Stimulated activated CD8-positive, alpha-beta memory T cell treated with anti-CD3 and anti-CD28 coated beads, Interleukin-4, amount 100 ng/mL, for 24 hours (primary cell): ENCODE data around the gene ZP3.
"Not testable (repeated sequence)": the region's sequence is repeated elsewhere in the genome, so short reads cannot be mapped to it uniquely, and the experiment has no call there.

Source experiments
- DNase-seq: peaks from one replicate; pipeline ENCODE4 v3.0.0-alpha.2; 2020; ENCODE audit warnings: low read depth

ZP3 gene

DNA sequence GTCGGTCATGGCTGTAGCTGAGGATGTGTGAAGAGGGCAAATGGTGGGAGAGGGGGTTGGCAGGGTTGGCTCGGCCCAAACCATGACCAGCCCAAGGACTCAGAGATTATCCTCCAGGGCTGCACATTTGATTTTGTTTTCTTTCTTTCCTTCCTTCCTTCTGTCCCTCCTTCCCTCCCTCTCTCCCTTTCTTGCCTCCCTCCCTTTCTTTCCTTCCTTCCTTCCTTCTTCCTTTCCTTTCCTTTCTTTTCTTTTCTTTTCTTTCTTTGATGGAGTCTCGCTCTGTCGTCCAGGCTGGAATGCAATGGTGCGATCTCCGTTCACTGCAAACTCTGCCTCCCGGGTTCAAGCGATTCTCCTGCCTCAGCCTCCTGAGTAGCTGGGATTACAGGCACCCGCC is 19.0 kb upstream of the ZP3 start:
- no peak for DNase-seq

DNA sequence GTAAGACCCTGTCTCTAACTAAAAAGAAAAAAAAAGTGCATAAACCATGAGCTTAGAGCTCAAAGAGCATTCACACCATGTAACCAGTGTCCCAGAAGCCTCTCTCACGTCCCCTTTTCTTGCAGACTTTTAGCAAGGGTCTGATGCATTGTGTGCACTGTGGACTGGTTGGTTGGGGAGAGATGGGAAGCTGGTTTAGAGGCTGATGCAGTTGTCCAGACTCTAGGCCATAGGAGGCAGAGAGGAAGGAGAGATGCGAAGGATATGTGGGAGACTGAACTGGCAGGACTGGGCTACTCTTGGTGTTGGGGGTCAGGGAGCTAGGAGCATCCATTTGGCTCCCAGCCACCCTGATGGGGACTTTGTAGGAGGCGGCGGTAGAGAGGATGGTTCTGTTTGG is 17.0 kb upstream of the ZP3 start:
- DNase-seq, result no peak

DNA sequence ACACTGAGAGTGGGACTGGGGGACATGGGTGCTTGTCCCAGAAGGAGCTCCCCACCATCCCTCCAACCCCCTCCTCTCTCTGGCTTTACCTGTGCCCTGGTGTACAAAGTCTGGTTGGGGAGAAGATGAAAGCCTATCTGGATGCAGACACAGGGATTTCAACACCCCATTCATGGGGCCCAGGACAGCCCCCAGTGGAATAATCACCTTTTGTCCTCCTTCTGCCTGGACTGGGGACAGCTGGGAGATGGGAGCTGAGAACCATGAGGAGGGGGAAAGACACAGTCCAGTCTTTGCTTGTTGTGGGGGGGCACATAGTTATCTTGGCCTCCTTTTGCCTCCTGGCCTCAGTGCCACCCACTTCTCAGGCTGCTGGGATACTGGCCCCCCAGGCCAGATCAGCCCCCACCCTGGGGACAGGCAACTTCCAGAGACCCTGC is 16.6 kb upstream of the ZP3 start:
- DNase-seq, result no peak

DNA sequence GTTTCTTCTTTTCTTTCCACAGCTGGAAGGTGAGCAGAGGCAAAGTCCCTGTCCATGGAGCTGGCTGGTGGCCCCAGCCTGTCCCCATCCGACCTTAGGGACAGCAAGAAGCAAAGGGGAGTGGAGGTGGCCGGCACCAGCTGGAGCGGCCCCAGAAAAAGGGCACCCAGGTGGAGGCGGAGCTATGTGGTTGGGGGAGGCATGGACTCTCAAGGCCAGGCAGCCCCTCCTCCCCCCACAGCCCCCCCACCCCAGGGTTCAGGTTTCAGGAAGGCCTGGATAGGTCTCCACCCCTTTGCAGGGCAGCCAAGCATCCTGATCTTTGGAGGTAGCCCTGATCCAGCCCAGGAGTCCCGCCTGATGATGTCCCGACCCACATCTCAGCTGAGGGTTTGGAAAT is 15.2 kb upstream of the ZP3 start, which contains the start of gene SSC4D:
SSC4D (minus strand) TSS at position 161 of the 400 bp plus-strand sequence. CDS start 5,258 bp downstream, outside the sequence.
- DNase-seq, result no peak

DNA sequence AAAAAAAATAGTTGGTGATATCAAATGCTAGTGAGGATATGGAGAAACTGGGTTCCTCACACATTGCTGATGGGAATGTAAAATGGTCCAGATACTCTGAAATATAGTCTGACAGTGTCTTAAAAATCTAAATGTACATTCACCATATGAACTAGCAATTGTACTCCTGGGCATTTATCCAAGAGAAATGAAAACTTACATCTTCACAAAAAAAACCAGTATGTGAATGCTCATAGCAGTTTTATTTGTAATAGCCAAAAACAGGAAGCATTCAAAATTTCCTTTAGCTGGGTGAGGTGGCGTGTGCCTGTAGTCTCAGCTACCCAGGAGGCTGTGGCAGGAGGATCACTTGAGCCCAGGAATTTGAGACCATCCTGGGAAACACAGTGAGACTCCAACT is 13.1 kb upstream of the ZP3 start:
- DNase-seq, result no peak

DNA sequence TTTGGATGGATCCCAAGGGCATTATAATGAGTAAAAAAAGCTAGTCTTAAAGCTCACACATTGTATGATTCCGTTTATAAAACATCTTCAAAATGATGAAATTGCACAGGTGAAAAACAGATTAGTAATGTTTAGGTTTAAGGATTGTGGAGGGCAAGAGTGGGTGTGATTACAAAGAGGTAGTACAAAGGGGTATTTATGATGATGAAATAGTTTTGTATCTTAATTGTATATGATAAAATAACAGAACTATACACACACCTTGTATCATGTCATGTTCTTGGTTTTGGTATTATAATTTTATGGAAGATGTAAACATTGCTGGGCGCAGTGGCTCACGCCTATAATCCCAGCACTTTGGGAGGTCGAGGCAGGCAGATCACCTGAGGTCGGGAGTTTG is 12.5 kb upstream of the ZP3 start:
- no peak for DNase-seq

DNA sequence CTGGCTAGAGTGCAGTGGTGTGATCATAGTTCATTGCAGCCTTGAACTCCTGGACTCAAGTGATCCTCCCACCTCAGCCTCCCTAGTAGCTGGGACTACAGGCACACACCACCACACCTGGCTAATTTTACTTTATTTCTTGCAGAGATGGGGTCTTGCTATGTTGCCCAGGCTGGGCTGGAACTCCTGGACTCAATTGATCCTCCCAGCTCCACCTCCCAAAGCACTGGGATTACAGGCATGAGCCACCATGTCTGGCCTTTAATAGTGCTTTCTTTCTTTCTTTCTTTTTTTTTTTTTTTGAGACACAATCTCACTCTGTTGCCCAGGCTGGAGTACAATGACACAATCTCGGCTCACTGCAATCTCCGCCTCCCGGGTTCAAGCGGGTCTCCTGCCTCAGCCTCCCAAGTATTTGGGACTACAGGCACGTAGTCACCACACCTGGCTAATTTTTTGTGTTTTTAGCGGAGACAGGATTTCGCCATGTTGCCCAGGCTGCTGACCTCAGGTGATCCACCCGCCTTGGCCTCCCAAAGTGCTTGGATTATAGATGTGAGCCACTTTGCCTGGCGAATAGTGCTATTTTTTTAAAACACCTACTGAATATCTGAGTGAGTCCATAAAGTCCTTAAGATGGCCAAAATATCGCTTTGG is 7.0 kb upstream of the ZP3 start:
- DNase-seq, result not testable (repeated sequence)

DNA sequence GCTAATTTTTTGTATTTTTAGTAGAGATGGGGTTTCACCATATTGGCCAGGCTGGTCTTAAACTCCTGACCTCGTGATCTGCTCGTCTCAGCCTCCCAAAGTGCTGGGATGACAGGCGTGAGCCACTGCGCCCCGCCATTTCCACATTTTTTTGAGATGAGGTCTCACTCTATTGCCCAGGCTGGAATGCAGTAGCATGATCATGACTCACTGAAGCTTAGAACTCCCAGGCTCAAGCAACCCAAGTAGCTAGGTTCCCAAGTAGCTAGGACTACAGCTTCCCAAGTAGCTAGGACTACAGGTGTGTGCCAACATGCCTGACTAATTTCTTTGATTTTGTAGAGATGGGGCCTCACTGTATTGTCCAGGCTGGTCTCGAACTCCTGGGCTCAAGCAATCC is 3.7 kb upstream of the ZP3 start:
- DNase-seq, result not testable (repeated sequence)

DNA sequence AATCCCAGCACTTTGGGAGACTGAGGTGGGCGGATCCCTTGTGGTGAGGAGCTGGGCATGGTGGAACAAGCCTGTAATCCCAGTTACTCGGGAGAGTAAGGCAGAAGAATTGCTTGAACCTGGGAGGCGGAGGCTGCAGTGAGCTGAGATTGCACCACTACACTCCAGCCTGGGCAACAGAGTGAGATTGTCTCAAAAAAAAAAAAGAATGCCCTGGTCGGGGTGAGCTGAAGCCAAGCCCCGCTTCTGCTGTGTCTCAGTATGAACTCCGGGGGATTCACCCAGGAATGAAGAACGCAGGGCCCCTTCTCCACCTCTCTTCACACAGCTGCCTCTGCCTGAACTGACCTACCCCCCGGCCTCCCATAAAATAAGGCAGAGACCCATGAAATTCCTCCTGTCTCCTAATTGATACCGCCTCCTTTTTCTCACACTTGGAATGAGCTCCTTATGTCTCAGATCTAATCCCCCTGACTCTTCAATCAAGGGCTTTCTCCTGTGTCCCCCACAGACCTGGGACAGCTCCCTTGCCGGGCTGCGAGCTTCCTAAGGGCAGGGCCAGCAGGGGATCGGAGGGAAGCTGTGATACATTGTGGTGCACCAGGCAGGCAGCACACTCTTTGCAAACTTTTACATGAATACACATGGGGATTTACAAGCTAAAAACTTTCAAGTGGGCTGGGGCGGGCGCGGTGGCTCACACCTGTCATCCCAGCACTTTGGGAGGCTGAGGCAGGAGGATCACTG is 911 bp upstream of the ZP3 start:
- DNase-seq, result no peak

DNA sequence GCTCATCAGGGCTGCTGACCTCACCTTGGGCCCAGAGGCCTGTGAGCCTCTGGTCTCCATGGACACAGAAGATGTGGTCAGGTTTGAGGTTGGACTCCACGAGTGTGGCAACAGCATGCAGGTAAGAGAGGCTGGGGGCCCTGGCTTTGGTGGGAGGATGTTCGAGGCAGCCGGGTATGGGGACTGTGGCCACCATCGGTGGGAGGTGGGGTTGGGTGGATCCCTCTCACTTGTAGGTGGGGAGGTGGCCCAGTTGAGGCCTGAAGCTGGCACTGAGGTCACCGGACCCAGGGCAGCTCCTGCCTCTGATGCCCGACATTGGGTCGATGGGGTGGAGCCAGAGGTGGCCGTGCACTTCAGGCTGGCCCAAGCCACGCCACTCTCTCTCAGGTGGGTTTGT is 406 bp downstream of the ZP3 start:
- no peak for DNase-seq

DNA sequence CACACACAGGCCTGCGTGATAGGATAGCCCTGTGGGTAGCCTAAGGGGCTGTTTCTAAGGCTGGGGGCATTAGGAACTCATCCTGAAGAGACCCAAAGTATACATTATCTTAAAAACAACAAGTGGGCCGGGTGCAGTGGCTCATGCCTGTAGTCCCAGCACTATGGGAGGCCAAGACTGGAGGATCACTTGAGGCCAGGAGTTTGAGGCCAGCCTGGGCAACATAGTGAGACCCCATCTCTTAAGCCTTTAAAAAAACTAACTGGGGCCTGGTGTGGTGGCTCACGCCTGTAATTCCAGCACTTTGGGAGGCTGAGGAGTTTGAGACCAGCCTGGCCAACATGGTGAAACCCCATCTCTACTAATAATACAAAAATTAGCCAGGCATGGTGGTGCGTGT is 808 bp downstream of the ZP3 start:
- DNase-seq, result not testable (repeated sequence)

DNA sequence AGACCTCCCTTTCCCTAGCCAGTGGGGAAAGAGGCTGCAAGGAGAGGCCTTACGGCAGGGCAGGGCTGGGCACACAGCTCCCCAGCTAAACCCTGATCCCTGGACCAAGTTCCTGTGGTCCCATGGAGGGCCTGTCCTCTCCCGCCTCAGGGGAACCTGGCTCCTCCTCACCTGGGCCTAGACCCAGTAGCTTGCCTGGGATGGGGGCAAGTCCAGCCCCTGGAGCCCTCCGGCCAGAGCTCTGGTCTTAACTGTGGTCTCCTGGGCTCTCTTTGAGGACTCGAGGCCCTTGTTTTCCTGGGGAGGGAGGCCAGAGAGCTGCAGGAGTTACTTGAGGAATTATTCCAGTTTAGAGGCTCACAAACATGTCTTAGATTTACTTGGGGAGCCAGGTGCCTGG is 1.5 kb downstream of the ZP3 start:
- no peak for DNase-seq

DNA sequence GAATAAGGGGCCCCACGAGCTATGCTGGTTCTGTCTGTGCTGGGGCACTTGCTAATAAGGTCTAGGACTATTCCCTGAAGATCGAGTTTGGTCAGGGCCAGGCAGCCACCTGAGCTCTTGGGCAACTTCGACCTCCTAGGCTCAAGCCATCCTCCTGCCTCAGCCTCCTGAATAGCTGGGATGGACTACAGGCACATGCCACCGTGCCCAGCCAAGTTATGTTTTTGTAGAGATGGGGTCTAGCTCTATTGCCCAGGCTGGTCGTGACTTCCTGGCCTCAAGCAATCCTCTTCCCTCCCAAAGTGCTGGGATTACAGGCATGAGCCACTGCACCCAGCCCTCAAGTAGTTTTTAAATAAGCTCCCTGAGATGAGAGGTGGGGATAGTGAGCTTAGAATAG is 2.9 kb downstream of the ZP3 start:
- no peak for DNase-seq

DNA sequence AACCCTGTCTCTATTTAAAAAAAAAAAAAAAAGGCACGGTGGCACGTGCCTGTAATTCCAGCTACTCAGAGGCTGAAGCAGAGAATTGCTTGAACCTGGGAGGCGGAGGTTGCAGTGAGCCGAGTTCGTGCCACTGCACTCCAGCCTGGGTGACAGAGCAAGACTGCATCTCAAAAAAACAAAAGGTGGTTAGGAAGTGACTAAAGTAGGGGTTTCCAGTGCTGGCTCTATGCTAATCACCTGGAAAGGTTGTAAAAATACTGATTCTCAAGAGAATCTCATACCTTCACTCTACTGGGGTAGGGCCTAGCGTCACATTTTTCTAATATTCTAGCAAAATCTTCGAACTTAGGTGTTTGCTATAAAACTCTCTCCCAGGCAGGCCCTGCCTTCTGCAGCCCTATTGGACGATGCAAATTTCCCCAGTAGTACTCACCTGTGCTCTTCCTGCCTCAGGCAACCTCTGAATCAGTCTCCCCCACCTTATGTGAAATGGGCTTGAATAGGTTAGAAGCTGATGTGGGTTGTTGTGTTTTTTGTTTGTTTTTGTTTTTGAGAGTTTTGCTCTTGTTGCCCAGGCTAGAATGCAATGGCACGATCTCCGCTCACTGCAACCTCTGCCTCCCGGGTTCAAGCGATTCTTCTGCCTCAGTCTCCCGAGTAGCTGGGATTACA is 3.5 kb downstream of the ZP3 start:
- no peak for DNase-seq

DNA sequence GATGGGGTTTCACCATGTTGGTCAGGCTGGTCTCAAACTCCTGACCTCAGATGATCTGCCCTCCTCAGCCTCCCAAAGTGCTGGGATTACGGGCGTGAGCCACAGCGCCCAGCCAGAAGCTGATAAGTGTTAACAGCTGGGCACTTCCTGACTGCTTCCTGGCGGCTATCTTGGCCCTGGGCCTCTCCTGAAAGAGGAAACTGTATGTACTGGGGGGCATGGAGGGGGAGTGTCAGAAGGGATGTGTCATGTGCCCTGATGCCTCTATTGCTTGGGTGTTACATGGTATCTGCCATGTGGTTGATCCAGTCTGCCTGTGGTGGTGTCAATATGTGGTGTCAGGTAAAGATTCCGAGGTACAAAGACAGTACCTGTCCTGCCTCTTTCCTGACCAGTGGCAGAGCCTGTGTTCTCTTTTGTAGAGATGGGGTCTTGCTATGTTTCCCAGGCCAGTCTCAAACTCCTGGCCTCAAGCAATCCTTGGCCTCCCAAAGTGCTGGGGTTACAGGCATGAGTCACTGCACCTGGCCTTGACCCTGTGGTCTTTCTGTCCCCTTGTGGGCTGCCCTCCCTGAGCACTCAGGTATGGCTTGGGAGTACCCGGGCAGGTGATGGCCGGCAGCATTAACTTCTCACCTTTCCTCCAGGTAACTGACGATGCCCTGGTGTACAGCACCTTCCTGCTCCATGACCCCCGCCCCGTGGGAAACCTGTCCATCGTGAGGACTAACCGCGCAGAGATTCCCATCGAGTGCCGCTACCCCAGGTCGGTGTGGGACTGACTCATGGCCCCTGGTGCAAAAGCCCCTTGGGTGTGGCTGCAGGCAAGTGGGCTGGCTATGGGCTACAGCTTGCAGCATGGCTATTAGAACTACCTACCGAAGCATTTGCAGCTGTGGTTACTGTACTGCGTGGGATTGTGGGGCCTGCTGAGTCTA is 4.4 kb downstream of the ZP3 start:
- no peak for DNase-seq

DNA sequence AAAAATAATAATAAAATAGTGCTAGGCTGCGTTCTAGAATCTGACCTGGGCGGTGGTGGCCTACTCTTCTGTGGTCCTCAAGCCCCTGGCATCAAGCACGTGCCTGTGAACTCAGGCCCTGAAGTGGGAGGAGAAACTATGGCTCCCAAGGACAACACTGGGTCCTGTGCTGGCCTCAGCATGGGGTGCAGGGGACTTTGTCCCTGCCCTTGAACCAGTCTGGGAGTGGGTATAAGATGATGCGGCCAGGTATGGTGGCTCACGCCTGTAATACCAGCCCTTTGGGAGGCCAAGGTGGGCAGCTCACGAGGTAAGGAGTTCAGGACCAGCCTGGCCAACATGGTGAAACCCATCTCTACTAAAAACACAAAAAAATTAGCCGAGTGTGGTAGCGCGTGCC is 5.5 kb downstream of the ZP3 start:
- no peak for DNase-seq

DNA sequence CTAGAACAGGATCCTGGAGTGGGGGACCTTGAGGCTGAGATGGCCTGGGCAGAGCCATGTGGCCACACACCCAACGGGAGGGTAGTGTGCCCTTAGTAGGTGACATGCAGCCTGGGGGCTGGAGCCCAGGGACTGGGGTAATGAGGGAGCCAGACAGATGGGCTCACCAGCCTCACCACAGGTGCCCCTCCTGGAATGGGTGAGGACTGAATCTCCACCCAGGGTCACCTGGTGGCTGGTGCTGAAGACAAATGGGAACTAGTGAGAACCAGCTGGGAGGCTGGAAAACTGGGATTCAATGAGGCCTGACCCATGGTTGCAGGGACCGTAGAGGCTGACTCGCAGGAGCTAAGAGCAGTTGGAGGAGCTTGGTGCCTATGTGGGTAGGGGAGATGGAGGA is 6.1 kb downstream of the ZP3 start:
- DNase-seq, result no peak

DNA sequence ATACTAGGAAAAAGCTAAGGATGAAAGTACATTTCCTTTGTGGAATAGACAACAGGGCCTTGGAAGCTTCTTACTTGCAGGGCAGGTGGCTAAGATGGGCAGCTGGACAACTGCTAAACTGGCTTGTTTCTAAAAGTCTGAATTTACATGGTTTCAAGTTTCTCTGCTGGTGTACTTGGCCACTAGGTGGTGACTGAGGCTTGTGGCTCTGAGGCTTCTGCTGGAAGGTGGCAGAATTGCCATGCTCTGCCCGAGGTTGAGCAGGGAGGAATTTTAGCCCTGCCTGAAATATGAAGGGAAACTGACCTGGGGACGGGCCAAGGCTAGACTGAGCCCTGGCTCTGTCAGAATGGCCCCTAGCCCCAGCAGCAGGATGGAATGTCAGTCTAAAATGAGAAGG is 13.1 kb downstream of the ZP3 start:
- DNase-seq, result peak; percentile 15

DNA sequence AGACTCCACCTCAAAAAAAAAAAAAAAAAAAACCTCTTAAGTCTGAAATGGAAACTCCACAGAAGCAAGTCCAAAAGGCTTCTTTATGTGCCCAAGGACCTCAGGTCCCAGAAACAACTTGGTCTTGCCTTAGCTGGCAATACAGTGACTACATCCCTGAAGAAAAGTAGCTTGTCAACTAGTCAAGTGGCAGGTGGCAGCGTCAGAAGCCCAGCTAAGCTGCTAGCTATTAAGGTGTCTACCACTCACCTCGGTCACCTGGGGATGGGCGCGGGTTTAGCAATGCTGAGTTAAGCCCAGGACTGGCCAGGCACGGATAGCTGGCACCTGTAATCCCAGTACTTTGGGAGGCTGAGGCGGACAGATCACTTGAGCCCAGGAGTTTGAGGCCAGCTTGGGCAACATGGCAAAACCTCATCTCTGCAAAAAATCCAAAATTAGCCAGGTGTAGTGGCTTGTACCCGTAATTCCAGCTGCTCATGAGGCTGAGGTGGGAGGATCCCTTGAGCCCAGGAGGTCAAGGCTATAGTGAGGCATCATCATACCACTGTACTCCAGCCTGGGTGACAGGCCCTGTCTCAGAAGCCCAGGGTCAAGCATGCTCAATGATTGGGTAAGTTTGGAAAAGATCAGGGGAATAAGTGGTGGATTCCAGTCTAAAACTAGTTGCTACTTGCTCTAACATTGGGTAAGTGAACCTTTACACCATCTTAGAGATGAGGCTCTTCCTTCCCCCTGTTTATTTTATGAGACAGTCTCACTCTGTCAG is 14.6 kb downstream of the ZP3 start:
- DNase-seq, result not testable (repeated sequence)

DNA sequence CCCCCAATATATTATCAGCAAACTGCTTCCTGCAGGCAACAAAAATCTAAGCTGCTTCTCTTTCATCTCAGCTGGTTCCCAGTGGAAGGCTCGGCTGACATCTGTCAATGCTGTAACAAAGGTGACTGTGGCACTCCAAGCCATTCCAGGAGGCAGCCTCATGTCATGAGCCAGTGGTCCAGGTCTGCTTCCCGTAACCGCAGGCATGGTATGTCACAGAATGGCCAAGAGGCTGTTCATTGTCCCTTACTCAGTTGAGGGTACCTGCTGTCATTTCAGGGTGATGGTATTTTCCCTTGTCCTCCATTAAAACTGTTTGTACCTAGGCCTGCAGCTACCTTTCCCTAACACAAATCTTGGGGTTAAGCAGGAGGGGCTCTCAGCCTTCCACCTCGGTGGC is 15.7 kb downstream of the ZP3 start:
- not testable (repeated sequence) for DNase-seq

DNA sequence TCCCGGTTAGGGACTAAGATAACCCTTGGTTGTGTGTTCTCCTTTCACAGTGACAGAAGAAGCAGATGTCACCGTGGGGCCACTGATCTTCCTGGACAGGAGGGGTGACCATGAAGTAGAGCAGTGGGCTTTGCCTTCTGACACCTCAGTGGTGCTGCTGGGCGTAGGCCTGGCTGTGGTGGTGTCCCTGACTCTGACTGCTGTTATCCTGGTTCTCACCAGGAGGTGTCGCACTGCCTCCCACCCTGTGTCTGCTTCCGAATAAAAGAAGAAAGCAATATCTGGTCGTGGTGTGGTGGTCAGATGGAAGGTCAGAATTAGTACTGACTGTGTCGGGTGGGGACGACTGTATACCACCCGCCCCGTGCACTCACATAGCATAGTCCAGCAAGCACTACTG is 17.0 kb downstream of the ZP3 start:
- DNase-seq, result not testable (repeated sequence)
